Inflammatory macrophage (primary cell): ENCODE data around the gene PSMG3.

ENCODE experiments used
- DNase-seq, 2 donors: peaks; one replicate each; pipeline ENCODE4 v3.0.0-alpha.2; 2020 to 2022

PSMG3 gene

GRCh38 chr7:1579481-1580421 is 9.9 kb upstream of the PSMG3 start:
- DNase-seq, result peak; percentile 60 to 61

DNA sequence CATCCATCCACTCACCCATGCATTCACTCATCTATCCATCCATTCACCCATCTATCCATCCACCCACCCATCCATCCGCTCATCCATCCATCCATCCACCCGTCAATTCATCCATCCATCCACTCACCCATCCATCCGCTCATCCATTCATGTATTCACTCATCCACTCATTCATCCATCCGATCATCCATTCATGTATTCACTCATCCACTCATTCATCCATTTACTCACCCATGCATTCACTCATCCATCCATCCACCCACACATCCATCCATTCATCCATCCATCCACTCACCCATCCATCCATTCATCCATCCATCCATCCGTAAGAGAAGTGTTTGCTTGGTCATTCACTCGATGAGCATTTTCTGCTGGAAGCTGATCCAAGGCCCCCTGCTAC is 8.7 kb upstream of the PSMG3 start:
- no peak for DNase-seq

DNA sequence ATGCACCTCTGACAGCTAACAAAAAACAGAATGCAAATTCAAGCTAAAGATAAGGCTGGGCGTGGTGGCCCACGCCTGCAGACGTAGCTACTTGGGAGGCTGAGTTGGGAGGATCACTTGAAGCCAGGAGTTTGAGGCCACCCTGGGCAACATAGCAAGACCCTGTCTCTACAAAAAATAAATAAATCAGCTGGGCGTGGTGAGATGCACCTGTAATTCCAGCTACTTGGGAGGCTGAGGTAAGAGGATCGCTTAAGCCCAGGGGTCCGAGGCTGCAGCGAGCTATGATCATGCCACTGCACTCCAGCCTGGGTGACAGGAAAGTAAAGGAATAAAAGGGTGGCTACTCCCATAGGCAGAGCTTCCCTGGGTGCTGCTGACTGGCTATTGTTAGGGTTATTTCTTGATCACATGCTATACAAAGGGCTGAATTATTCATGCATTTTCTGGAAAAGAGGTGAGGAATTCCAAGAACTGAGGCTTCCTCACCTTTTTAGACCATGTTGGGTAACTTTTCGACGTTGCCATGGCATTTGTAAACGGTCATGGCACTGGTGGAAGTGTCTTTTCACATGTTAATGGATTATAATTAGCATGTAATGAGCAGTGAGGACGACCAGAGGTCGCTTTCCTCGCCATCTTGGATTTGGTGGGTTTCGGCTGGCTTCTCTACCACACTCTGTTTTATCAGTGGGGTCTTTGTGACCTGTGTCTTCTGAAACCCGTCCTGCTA is 6.9 kb upstream of the PSMG3 start:
- DNase-seq, result no peak

- no peak for DNase-seq
Observed at GRCh38 chr7:1575809-1576208, 6.0 kb upstream of the PSMG3 start.

DNA sequence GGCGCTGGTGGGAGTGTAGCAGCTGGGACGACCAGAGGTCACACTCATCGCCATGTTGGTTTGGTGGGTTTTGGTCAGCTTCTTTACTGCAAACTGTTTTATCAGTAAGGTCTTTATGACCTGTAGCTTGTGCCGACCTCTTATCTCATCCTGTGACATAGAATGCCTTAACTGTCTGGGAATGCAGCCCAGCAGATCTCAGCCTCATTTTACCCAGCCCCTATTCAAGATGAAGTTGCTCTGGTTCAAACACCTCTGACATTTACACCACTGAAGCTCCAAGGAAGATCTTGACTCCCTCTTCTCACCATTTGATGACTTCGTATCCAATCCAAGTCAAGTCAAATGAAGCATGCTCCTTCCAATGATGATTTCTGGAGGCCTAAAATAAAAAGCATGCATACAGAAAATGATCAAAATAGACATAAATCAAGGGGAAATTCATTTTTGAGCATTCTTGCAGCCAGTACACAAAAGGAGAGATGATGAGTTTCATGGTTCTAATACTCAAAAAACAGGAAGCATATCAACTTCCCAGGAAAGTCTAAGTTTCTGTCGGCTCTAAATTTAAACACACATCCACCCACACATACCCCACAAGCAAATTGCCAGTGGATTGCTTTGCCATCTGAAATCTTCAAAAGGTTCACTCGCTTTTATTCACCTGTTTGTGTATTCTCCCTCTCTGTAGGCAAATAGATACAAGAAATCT is 2.4 kb upstream of the PSMG3 start:
- DNase-seq, result peak; percentile 11 to 47

GRCh38 chr7:1569440-1569832 is 396 bp downstream of the PSMG3 start:
- DNase-seq, result no peak

GRCh38 chr7:1569016-1569415 is 816 bp downstream of the PSMG3 start:
- DNase-seq, result no peak

DNA sequence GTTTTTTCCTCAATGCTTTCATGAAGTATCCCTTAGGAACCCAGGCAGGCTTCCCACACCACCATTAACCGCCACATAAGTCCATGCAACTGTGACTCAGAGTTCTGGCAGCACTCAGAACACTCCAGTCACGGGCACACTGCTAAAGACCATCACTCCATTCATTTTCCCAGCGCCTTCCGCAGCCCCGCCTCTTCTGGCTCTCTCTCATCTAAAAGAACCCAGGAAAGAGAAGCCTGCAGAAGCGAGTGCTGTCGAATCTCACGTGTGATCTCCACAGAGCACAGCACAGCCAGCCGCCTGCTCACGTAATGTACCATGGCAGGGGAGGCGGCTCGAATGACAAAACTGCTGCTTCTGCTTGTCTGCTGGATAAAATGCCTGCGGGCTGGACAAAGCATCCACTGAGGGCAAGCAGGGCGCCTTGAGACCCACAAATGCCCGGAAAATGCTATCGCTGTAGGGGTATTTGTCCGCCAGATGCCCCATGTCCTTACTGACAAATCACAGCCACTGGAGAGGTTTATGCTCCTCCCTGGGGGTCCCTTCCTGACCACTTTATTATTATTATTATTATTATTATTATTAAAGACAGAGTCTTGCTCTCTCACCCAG is 1.8 kb downstream of the PSMG3 start:
- DNase-seq, result no peak

DNA sequence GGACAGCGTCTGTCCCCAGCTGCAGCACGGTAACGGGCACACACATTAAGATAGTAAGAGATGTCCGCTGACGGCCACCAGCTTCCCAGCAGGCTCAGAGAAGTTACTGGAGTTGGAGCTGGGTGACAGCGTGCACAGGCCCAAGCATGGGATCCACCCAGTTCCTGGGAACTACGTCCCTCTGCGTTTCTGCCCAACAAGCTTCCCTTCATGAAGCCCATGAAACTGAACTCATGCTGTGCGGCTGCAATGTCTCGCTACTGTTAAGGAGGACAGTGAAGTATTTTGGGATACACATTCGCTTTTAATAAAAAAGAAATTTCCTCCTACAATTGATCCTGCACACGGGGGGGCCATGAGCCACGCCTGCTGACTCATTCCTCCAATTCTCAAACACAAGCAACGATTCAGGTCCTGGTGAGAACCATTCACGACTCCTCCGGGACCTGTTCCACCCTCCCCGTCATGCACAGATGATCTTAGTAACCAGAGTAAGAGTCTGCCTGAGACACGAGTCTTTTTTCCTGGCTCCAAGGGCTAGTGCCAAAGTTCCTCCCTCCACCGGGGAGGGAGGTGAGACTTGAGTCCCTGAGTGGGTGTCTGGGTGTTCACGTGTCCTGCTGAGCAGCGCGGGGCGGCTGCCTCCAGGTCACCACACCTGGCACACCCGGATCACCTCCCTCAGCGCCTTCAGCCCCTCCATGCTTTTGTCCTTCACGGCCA is 2.6 kb downstream of the PSMG3 start:
- no peak for DNase-seq

GRCh38 chr7:1566687-1567048 is 3.2 kb downstream of the PSMG3 start:
- no peak for DNase-seq

DNA sequence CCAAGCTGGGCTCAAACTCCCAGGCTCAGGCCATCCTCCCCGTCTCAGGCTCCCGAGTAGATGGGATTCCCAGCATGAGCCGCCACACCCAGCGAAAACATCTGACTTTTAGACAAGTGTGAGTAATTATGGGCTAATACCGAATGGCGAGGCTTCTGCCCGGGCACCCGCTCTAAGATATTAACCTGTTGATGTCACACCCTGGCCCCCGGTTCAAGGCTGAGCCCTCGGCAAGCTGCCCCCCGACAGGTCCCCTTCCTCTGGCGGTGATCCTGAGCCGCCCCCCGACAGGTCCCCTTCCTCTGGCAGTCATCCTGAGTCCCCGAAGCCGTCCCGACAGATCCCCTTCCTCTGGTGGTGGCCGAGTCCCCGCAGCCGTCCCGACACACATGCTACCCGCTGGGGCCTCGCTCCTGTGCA is 5.2 kb downstream of the PSMG3 start:
- peak in 1 of 2 donors; percentile 13 for DNase-seq

DNA sequence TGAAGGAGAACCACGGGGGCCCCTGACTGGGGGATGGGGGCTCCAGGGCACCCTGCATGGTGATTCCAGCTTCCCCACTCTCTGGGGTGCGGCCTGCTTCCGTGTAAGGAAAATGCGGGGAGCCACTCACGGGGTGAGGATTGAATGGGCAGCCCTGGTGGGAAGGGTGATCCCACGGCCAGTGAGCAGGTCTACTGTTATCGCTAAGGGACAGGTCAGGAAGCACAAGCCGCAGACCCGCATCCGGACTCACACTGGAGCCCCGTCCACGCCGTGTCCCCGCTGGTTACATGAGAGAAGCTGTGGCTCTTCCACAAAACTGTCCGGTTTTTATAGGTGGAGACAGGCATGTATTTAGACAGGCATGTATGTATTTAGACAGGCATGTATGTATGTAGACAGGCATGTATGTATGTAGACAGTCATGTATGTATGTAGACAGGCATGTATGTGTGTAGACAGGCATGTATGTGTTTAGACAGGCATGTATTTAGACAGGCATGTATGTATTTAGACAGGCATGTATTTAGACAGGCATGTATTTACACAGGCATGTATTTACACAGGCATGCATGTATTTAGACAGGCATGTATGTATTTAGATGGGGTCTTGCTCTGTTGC is 5.7 kb downstream of the PSMG3 start:
- DNase-seq, result peak in 1 of 2 donors; percentile 19

GRCh38 chr7:1562597-1563051 is 7.2 kb downstream of the PSMG3 start:
- DNase-seq, result no peak

DNA sequence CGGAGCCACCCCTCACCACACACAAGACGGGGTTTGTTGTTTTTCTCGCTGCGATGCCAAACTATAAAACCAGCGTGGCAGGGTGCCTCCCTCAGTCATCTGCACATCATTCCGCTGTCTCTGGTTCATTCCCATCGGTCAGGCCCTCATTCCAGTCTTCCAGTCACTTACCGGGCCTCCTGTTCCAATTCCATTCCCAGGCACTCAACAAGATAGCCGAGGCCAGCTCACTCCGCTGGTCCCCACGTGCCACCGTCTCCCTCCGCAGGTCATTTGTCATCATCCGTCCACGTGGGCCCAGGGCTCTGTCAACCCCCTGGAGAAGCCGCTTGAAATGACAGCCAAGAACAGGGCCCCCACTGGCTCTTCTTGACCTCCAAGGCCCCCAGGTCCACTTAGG is 7.7 kb downstream of the PSMG3 start:
- no peak for DNase-seq

DNA sequence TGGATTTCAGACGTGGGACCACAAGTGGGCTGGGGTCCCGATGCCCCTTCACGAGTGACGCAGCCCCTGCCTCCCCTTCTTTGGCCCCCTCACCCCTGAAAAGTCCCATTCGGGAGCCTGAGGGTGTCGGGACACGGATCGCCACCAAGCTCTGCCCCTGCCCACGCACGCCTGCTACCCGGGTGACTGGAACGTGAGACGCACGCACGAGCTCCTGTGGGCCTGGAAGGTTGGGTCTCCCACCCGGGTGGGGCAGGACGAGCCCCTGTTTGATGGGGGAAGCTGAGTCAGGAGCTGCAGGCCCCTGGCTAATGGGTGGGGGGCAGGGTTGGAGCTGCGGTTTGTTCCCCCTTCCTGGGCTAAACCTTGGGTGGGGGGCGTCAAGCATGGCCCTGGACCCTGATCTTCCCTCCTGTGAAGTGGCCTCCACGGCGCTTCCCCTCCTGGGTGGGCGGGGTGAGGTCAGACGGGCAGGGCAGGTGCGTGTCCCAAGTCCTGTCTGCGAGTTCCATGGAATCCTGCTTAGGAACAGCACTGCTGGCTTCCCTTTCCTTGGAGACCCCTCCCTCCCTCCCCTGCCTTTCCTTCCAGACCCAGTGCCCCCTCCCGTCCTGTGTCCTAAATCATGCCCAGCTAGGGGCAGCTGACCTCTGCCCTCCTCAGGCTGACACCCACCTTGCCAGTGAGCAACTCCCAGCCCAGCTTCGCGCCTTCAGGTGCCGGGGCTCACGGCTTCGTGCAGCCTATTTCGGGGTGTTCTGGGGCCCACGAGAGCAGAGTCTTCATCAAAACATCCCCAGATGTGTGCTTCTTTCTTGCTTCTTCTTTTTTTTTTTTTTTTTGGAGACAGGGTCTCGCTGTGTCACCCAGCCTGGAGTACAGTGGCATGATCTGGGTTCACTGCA is 8.5 kb downstream of the PSMG3 start:
- no peak for DNase-seq

GRCh38 chr7:1560620-1561031 is 9.2 kb downstream of the PSMG3 start:
- no peak for DNase-seq

GRCh38 chr7:1559626-1560590 is 9.9 kb downstream of the PSMG3 start:
- no peak for DNase-seq

- DNase-seq, result no peak
Observed at GRCh38 chr7:1558841-1559625, 10.8 kb downstream of the PSMG3 start.
